ENCODE results near the gene ZNF175.

The ZNF175 gene

GRCh38 chr19:51592521-51592920 is 21.4 kb downstream of the ZNF175 start:
- no peak for DNase-seq

- no peak for DNase-seq
Measured at GRCh38 chr19:51593138-51593890, 22.2 kb downstream of the ZNF175 start.

- peak; percentile 97 for DNase-seq
Measured at GRCh38 chr19:51593969-51594773, 23.1 kb downstream of the ZNF175 start.

DNA sequence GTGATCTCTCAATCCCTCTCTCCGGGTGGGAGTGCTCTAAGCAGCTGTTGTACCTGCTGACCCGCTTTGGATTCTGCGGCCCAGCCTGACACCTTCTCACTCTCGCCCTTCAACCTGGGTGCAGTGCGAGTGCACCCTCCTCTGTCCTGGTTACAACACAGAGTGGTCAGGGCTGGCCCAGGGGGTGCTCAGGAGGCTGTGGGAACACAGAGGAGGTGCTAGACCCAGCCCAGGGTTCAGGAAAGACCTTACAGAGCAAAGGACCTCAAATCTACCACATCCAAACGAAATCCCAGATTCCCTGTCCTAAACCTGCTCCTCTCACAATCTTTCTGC is 23.7 kb downstream of the ZNF175 start:
- DNase-seq: no peak

GRCh38 chr19:51595190-51596175 is 24.4 kb downstream of the ZNF175 start:
- no peak for DNase-seq

DNA sequence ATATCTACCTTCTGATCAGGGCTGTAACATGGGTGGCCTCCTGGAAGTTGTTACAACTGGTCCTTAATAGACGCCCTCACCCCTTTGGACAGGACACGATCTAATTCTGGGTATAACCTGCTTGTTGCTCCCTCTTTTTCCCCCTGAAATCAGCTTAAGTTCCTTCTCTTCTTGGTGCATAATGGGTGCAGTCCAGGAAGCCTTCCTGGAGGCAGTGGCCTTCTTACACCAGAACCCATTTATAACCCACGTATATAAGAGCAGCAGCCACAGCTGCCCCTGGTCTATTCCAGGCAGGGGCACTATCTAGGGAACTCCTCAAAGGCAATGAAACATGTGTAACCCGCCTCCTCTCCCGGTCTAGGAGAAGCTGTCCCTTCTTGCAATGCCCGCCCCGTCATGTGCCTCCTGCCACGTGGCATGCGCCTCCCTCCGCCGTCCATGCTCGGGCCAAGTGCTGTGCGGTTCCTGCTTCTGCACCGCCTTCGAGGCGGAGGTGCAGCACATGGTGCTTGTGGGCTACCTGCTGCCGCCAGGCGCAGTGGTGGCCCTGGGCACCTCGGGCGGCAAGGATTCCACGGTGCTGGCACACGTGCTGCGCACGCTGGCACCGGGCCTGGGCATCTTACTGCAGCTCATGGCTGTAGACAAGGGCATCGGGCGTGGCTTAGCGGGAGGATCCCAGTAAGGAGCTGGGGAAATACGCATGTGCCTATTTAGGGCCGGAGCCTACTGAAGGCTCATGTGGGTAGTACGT is 27.3 kb downstream of the ZNF175 start:
- DNase-seq: no peak

GRCh38 chr19:51599084-51599483 is 28.0 kb downstream of the ZNF175 start:
- DNase-seq: no peak

- peak in 1 of 2 donors; percentile 20 for DNase-seq
Measured at GRCh38 chr19:51600940-51601580, 30.0 kb downstream of the ZNF175 start.

GRCh38 chr19:51602189-51602854 is 31.2 kb downstream of the ZNF175 start:
- no peak for DNase-seq

DNA sequence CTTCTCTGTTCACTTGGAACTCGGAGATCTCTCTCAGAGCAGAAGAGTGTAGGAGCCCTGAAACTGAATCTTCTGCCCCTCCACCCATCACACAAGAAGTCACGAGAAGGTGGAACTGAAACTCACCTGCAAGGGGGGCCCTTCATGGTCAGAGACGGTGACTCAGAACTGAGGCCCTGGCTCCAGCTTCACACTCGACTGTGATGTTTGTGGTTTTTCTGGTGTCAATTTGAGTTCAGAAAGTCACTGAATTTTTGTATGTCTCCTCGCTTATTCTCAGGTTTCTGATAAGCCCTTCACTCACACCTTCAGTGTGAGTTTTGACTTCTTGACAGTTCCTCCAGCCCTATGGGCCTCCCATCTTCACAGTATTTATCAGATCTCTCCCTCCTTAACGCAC is 36.0 kb downstream of the ZNF175 start:
- peak in 1 of 2 donors; percentile 71 for DNase-seq

DNA sequence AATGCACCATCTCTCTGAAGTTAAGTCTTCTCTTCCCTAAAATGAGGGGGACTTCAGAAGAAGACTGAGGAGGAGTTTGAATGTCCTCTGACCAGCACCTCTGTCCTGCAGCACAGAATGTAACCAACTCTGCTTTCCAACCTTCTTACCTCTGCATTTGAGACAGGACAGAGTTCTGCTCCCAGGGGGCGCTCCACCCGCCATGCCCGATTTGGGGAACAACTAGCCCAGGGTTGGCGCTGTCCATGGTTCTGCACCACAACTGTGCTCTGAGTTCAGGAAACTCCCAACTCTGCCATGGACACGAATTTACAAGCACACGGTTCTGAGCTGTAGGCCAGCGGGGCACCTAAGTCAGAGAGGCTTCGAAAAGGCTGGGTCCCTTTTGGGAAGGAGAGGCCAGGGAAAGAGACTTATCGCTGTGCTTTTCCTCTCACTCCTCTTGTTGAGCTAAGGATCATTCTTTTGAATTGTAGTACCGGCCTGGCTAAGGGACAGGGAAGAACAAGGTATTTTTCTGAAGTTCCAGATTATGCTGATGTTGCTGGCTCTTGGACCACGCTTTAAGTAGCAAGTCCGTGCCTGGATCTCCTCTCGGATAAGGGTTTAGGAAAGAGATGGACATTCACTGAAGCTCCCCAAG is 37.0 kb downstream of the ZNF175 start:
- peak; percentile 51 to 75 for DNase-seq

DNA sequence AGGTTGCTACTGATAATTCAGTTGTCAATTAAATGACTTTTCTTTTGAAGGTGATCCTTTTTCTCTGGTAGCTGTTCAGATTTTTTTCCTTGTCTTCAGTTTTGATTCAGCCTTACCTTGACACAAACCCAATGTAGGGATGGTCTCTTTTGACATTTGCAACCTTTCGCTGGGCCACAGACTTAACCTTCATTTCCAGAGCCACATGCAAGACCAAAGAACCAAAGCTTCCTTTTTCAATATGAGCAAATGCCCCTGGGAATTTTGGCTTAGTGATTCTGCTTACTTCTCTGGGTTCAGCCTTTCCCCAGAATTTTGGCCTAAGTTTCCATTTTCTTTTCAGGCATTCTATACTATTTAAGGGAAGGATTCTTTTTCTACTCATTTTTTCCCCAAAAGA is 39.5 kb downstream of the ZNF175 start:
- no peak for DNase-seq

DNA sequence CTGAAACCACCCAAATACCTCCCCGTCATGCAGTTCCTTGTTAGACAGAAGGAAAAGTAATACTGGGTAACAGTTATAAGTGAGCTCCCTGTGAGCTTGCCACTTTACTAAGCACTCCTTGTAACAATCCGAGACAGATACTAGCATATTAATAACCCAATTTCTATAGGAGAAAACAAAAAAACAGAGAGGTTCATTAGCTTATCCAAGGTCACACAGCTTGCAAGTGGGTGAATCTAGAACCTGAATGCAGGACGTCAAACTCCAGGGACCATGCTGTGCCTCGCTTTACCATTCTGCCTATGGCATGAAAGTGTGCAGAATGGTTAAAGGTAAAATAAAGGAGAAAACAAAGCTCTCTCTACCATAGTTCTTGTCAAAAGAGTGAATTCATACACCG is 43.7 kb downstream of the ZNF175 start:
- no peak for DNase-seq

- no peak for DNase-seq
Measured at GRCh38 chr19:51615991-51616390, 44.9 kb downstream of the ZNF175 start.

- DNase-seq: peak in 1 of 2 donors; percentile 22
Measured at GRCh38 chr19:51621178-51621577, 50.1 kb downstream of the ZNF175 start.

DNA sequence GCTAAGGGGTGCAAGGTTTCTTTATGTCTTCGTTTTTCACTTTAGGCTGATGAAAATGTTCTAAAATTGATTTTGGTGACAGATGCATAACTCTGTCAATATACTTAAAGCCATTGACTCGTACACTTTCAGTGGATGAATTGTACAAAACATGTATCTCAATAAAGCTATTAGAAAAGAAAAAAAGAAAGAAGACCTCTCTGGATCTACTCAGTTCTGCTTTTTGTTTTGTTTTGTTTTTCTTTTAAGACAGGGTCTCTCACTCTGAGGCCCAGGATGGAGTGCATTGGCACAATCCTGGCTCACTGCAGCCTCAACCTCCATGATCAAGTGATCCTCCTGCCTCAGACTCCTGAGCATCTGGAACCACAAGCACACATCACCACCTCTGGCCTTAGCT is 55.6 kb downstream of the ZNF175 start:
- no peak for DNase-seq

- no peak for DNase-seq
Measured at GRCh38 chr19:51627491-51628138, 56.5 kb downstream of the ZNF175 start.

DNA sequence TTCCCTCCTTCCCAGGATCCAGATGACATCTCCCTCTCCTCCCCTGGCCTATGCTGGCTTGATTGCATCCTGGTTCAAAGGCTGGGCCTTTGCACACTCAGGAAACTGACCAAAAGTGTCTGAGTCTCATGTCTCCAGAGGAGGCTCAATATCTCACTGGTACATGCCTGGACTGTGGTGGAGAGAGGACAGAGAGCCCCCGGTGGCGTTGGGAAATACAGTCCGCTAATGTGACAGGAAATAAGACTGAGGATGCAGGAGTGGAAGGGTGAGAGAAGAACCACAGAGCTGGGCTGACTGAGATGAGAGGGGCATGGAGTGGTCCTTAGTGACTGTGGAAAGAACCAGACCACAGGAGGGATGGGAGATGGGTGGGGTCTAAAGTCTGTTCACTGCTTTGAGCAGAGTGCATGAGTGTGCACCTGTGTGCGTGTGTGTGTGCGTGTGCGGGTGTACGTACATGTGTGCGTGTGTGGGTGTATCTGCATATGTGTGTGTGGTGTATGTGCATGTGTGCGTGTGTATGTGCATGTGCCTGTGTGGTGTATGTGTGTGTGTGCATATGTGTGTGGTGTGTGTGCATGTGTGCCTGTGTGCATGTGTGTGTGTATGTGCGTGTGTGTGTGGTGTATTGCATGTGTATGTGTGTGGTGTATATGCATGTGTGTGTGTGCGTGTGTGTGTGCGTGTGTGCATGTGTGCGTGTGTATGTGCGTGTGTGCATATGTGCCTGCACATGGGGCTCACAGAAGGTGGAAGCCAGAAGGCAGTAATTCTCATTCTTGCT is 57.3 kb downstream of the ZNF175 start:
- DNase-seq: no peak

GRCh38 chr19:51630315-51630714 is 59.2 kb downstream of the ZNF175 start, which contains the start of gene SIGLEC5:
Gene SIGLEC5, minus strand, starts transcription at chr19:51630401. Its CDS starts 66 bp downstream, at chr19:51630335.
- peak in 1 of 2 donors; percentile 18 for DNase-seq
